GM12878 (cell line): Measurements from ENCODE around the gene SMC3. TPM values are rescaled to one million over a fixed set of nuclear protein-coding genes. Genes with fewer than 3 reads are reported as not detected.

Experiments used
- ATAC-seq: fragments of 200-7000 bp; cut with Tn5 transposase; 3 replicates; pipeline ENCODE4 v1.9.1; 2020; ENCODE audit warnings: mild to moderate bottlenecking, moderate library complexity
- BruUV-seq: library from RNA; stranded (reverse); fragments of 400-500 nt; replicated peaks from 2 replicates; lab custom pipeline; 2021; lab: Mats Ljungman, UMichigan
- CTCF ChIA-PET: fragments of 300-600 bp; sonication (Branson Sonifier 250); formaldehyde crosslinking; extraction: SDS; loops from one replicate; lab custom pipeline; 2021; ENCODE audit warnings: inconsistent platforms; lab: Yijun Ruan, JAX
- POLR2A ChIA-PET: fragments of 350-600 bp; formaldehyde crosslinking; extraction: SDS; loops from one replicate; lab custom pipeline; 2021; ENCODE audit warnings: inconsistent platforms; lab: Charles Lee
- RAD21 ChIA-PET: fragments of 300-600 bp; sonication (Branson Sonifier 250); formaldehyde crosslinking; loops from one replicate; lab custom pipeline; 2023; ENCODE audit warnings: antibody characterized with exemption; ENCODE audit not compliant: unreplicated experiment; lab: Charles Lee
- SMC1A ChIA-PET: fragments of 300-600 bp; sonication (Branson Sonifier 250); formaldehyde crosslinking; loops from one replicate; lab custom pipeline; 2023; ENCODE audit not compliant: unreplicated experiment, uncharacterized antibody; lab: Charles Lee
- DNase-seq: peaks from one replicate; pipeline ENCODE4 v3.0.0-alpha.2; 2011; ENCODE audit warnings: low read depth, low spot score
- FAIRE-seq: peaks from 3 replicates; lab custom pipeline; 2011; peaks lifted over from hg19 to GRCh38; lab: Jason Lieb, UNC
- H2AFZ ChIP-seq: 2 replicates; pipeline ENCODE4 v1.6.0; 2011; ENCODE audit warnings: low read depth, low read length, control low read depth; ENCODE audit not compliant: control insufficient read depth
- H3K27ac ChIP-seq: 2 replicates; pipeline ENCODE4 v1.5.1; 2011; ENCODE audit warnings: control low read depth; ENCODE audit not compliant: control insufficient read depth, insufficient read depth
- H3K27me3 ChIP-seq, 2 experiments: replicated peaks in 1 of 2; 2 replicates each; pipeline versions ENCODE4 v1.6.0 to v1.6.1; 2011; ENCODE audit warnings: low read length in 1 of 2; ENCODE audit not compliant: control insufficient read depth in 2 of 2, insufficient read depth in 2 of 2
- H3K36me3 ChIP-seq, 2 experiments: 2 replicates each; pipeline ENCODE4 v1.5.1; 2011; ENCODE audit warnings: low read length in 1 of 2; ENCODE audit not compliant: control insufficient read depth in 2 of 2, insufficient read depth in 2 of 2
- H3K4me1 ChIP-seq: 2 replicates; pipeline ENCODE4 v1.6.1; 2011; ENCODE audit warnings: mild to moderate bottlenecking, low read length, moderate library complexity, mixed read lengths; ENCODE audit not compliant: control insufficient read depth, insufficient read depth
- H3K4me2 ChIP-seq: 2 replicates; pipeline ENCODE4 v1.6.0; 2011; ENCODE audit warnings: control low read depth; ENCODE audit not compliant: control insufficient read depth, insufficient read depth
- H3K4me3 ChIP-seq: fragments of 200-600 bp; sonication (generic); 2 replicates; pipeline ENCODE4 v1.5.1; 2016
- H3K79me2 ChIP-seq: 2 replicates; pipeline ENCODE4 v1.6.0; 2011; ENCODE audit warnings: low read length; ENCODE audit not compliant: control insufficient read depth, insufficient read depth
- H3K9ac ChIP-seq: 2 replicates; pipeline ENCODE4 v1.8.0; 2011; ENCODE audit warnings: low read length, control low read depth, mixed read lengths; ENCODE audit not compliant: control insufficient read depth, insufficient read depth
- H3K9me3 ChIP-seq: replicated peaks from 3 replicates; pipeline ENCODE4 v1.5.1; 2011; ENCODE audit warnings: mild to moderate bottlenecking, low read length; ENCODE audit not compliant: control insufficient read depth, insufficient read depth
- H4K20me1 ChIP-seq: 2 replicates; pipeline ENCODE4 v1.6.0; 2011; ENCODE audit not compliant: control insufficient read depth, insufficient read depth
- CHD4 ChIP-seq: fragments of 200-600 bp; sonication (generic); IDR thresholded peaks from 2 replicates; pipeline ENCODE4 v1.6.1; 2016; ENCODE audit warnings: mild to moderate bottlenecking
- MEF2A ChIP-seq: IDR thresholded peaks from 2 replicates; pipeline ENCODE4 v1.6.1; 2011; ENCODE audit warnings: low read depth, mild to moderate bottlenecking, low read length, moderate library complexity; ENCODE audit not compliant: insufficient read depth
- RB1 ChIP-seq: fragments of 450-650 bp; formaldehyde crosslinking; IDR thresholded peaks from 2 replicates; pipeline ENCODE4 v1.6.1; 2017; ENCODE audit warnings: mild to moderate bottlenecking, borderline replicate concordance
- ZNF217 ChIP-seq: fragments of 450-650 bp; IDR thresholded peaks from 2 replicates; pipeline ENCODE4 v1.6.1; 2017; ENCODE audit warnings: antibody characterized with exemption, mild to moderate bottlenecking
- ZNF24 ChIP-seq: fragments of 450-650 bp; IDR thresholded peaks from 2 replicates; pipeline ENCODE4 v1.6.1; 2017; ENCODE audit warnings: antibody characterized with exemption, mild to moderate bottlenecking
- ZNF384 ChIP-seq: IDR thresholded peaks from 2 replicates; pipeline ENCODE4 v1.6.1; 2012; ENCODE audit warnings: low read depth, mild to moderate bottlenecking, low read length, improper control_type of control experiment, borderline replicate concordance
- WGBS: methylation state at CpG from one replicate; pipeline ENCODE4 v1.1.6; 2016; ENCODE audit warnings: low lambda C conversion rate; ENCODE audit not compliant: insufficient replicate concordance, insufficient coverage; ENCODE audit errors: missing lambda C conversion rate; 5-methylcytosine and 5-hydroxymethylcytosine counted together
- in situ Hi-C: fragments of 300-500 bp; cut with MboI; formaldehyde crosslinking; loops from 9 replicates; pipeline ENCODE4 v1.14.3; 2018; ENCODE audit warnings: mixed read lengths
- intact Hi-C: fragments of 100-400 bp; cut with micrococcal nuclease; formaldehyde crosslinking; loops from one replicate; pipeline ENCODE4 v1.14.2; 2022; ENCODE audit not compliant: unreplicated experiment
- polyA plus RNA-seq, 11 experiments: library from polyadenylated mRNA; depleted of rRNA in 4 of 11; unstranded in 6 of 11; stranded (reverse) in 5 of 11; fragments of >200 nt; fragmentation: Nextera tagmentation in 4 of 11; fragmentation: Illumina TruSeq in 1 of 11; extraction: Ambion mirVana in 4 of 11; extraction: Trizol in 1 of 11; gene quantifications; 1 replicate in 1 of 11; 2 replicates in 10 of 11; pipeline versions ENCODE4 v1.2.1 to v1.2.3, GENCODE V29; 2011 to 2016; ENCODE audit warnings: inconsistent platforms in 2 of 11, missing spikeins in 2 of 11, low read depth in 1 of 11
- total RNA-seq, 4 experiments: library from RNA; depleted of rRNA in 3 of 4; stranded (reverse); fragments of >200 nt in 3 of 4; fragmentation: Illumina TruSeq in 1 of 4; extraction: Trizol in 1 of 4; gene quantifications; 2 replicates each; pipeline versions ENCODE4 v1.2.1 to v1.2.3, GENCODE V29; 2013 to 2021
- TF ChIP-seq, protein P1 (sequence below): IDR thresholded peaks from 2 replicates; pipeline ENCODE4 v1.6.1; 2012; ENCODE audit warnings: low read depth, low read length, improper control_type of control experiment
- TF ChIP-seq, protein P2 (sequence below): IDR thresholded peaks from 2 replicates; pipeline ENCODE4 v1.6.1; 2012; ENCODE audit warnings: low read depth, low read length, improper control_type of control experiment
- TF ChIP-seq, protein P3 (sequence below): fragments of 450-650 bp; formaldehyde crosslinking; IDR thresholded peaks from 2 replicates; pipeline ENCODE4 v1.4.0; 2022; ENCODE audit warnings: mild to moderate bottlenecking, moderate library complexity
- TF ChIP-seq, protein P4 (sequence below), 3 experiments: IDR thresholded peaks in 2 of 3; conservative IDR thresholded peaks in 1 of 3; 2 replicates each; pipeline ENCODE4 v1.5.1; 2011; ENCODE audit warnings: low read depth in 3 of 3, low read length in 3 of 3, mild to moderate bottlenecking in 3 of 3, control low read depth in 2 of 3, moderate library complexity in 2 of 3, inconsistent platforms in 1 of 3, mixed read lengths in 1 of 3; ENCODE audit not compliant: control insufficient read depth in 2 of 3, insufficient read depth in 1 of 3; ENCODE audit errors: extremely low read depth in 1 of 3

The SMC3 gene
- total and polyA plus RNA-seq, 10 of the 15 experiments (the other 5 are each of a cell fraction or from before 2014, with no cell fraction given), result 30.4 to 123 (median 48.3) TPM

GRCh38 chr10:110577056-110577455 lies 9.6 kb downstream of the SMC3 start:
- WGBS, result 97% methylated on average over 3 of the region's 3 CpGs
- ChIA-PET RAD21 (no interaction called here), CTCF (interaction anchor here (0.7 to 2.2 kb wide), 7 partner anchors 15 to 258 kb away, joined by 3 to 6 read pairs (median 3); no protein-coding TSS in a partner anchor), POLR2A (interaction anchor here (0.6 kb wide), 1 partner anchor 1896 kb away, joined by 4 read pairs; no protein-coding TSS in a partner anchor), SMC1A (interaction anchor here (0.6 to 1.1 kb wide), 3 partner anchors 22 to 25 kb away, joined by 3 to 4 read pairs (median 3); no protein-coding TSS in a partner anchor)
- Histone ChIP-seq H4K20me1 (no peaks in the 10 kb centered on the region), H2AFZ (no peak overlapping the region), H3K4me1 (no peaks in the 10 kb centered on the region), H3K4me3 (no peak overlapping the region), H3K27me3 (no peaks in the 10 kb centered on the region), H3K9me3 (no peaks in the 10 kb centered on the region), H3K79me2 (peaks cover 35% of the 10 kb centered on the region), H3K4me2 (no peak overlapping the region), H3K9ac (no peak overlapping the region), H3K36me3 (peaks cover 1 to 20% of the 10 kb centered on the region in 2 experiments; a peak in 2 of 4 replicates), H3K27ac (no peak overlapping the region)
- intact Hi-C loops (loop anchor here (10.0 kb wide), 1 partner anchor 442 kb away; no protein-coding TSS in a partner anchor), in situ Hi-C loops (no loop called here)
- DNase-seq, result no peak
- TF ChIP-seq CHD4 (no peak), ZNF217 (no peak), MEF2A (no peak), RB1 (no peak), ZNF384 (no peak), ZNF24 (no peak)
- TF ChIP-seq, protein P1, sequence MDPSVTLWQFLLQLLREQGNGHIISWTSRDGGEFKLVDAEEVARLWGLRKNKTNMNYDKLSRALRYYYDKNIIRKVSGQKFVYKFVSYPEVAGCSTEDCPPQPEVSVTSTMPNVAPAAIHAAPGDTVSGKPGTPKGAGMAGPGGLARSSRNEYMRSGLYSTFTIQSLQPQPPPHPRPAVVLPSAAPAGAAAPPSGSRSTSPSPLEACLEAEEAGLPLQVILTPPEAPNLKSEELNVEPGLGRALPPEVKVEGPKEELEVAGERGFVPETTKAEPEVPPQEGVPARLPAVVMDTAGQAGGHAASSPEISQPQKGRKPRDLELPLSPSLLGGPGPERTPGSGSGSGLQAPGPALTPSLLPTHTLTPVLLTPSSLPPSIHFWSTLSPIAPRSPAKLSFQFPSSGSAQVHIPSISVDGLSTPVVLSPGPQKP, result no peak
- TF ChIP-seq, protein P2, sequence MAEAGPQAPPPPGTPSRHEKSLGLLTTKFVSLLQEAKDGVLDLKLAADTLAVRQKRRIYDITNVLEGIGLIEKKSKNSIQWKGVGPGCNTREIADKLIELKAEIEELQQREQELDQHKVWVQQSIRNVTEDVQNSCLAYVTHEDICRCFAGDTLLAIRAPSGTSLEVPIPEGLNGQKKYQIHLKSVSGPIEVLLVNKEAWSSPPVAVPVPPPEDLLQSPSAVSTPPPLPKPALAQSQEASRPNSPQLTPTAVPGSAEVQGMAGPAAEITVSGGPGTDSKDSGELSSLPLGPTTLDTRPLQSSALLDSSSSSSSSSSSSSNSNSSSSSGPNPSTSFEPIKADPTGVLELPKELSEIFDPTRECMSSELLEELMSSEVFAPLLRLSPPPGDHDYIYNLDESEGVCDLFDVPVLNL, result no peak
- TF ChIP-seq, protein P3, sequence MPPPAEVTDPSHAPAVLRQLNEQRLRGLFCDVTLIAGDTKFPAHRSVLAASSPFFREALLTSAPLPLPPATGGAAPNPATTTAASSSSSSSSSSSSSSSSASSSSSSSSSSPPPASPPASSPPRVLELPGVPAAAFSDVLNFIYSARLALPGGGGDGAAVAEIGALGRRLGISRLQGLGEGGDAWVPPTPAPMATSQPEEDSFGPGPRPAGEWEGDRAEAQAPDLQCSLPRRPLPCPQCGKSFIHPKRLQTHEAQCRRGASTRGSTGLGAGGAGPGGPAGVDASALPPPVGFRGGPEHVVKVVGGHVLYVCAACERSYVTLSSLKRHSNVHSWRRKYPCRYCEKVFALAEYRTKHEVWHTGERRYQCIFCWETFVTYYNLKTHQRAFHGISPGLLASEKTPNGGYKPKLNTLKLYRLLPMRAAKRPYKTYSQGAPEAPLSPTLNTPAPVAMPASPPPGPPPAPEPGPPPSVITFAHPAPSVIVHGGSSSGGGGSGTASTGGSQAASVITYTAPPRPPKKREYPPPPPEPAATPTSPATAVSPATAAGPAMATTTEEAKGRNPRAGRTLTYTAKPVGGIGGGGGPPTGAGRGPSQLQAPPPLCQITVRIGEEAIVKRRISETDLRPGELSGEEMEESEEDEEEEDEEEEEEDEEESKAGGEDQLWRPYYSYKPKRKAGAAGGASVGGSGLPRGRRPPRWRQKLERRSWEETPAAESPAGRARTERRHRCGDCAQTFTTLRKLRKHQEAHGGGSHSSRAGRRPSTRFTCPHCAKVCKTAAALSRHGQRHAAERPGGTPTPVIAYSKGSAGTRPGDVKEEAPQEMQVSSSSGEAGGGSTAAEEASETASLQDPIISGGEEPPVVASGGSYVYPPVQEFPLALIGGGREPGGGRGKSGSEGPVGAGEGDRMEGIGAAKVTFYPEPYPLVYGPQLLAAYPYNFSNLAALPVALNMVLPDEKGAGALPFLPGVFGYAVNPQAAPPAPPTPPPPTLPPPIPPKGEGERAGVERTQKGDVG (CRISPR knock-in tag), result no peak
- TF ChIP-seq, protein P4, sequence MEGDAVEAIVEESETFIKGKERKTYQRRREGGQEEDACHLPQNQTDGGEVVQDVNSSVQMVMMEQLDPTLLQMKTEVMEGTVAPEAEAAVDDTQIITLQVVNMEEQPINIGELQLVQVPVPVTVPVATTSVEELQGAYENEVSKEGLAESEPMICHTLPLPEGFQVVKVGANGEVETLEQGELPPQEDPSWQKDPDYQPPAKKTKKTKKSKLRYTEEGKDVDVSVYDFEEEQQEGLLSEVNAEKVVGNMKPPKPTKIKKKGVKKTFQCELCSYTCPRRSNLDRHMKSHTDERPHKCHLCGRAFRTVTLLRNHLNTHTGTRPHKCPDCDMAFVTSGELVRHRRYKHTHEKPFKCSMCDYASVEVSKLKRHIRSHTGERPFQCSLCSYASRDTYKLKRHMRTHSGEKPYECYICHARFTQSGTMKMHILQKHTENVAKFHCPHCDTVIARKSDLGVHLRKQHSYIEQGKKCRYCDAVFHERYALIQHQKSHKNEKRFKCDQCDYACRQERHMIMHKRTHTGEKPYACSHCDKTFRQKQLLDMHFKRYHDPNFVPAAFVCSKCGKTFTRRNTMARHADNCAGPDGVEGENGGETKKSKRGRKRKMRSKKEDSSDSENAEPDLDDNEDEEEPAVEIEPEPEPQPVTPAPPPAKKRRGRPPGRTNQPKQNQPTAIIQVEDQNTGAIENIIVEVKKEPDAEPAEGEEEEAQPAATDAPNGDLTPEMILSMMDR (IDR thresholded peaks at IDR 0.05 in 2 of 3, conservative IDR thresholded peaks at IDR 0.05 in 1 of 3; ENCODE audit: control insufficient read depth in 2 of 3, extremely low read depth in 1 of 3, insufficient read depth in 1 of 3, low read depth in 3 of 3, low read length in 3 of 3), result no peak
- FAIRE-seq, result no peak
- no peak for ATAC-seq
- BruUV-seq, result no TSS peak
